ENCODE data around the gene ZFP36L2.

Gene ZFP36L2

GRCh38 chr2:43233218-43234212, 7.1 kb upstream of the ZFP36L2 start:
- TF ChIP-seq, protein P1, sequence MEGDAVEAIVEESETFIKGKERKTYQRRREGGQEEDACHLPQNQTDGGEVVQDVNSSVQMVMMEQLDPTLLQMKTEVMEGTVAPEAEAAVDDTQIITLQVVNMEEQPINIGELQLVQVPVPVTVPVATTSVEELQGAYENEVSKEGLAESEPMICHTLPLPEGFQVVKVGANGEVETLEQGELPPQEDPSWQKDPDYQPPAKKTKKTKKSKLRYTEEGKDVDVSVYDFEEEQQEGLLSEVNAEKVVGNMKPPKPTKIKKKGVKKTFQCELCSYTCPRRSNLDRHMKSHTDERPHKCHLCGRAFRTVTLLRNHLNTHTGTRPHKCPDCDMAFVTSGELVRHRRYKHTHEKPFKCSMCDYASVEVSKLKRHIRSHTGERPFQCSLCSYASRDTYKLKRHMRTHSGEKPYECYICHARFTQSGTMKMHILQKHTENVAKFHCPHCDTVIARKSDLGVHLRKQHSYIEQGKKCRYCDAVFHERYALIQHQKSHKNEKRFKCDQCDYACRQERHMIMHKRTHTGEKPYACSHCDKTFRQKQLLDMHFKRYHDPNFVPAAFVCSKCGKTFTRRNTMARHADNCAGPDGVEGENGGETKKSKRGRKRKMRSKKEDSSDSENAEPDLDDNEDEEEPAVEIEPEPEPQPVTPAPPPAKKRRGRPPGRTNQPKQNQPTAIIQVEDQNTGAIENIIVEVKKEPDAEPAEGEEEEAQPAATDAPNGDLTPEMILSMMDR (IDR thresholded peaks at IDR 0.05; ENCODE audit: low read depth, low read length) = no peak
- no peak overlapping the region for H3K4me3 ChIP-seq (ENCODE audit: low read depth, low read length)

GRCh38 chr2:43230951-43231827, 4.8 kb upstream of the ZFP36L2 start:
- no peak overlapping the region for H3K4me3 ChIP-seq (ENCODE audit: low read depth, low read length)
- TF ChIP-seq, protein P1 (IDR thresholded peaks at IDR 0.05; ENCODE audit: low read depth, low read length) = no peak

DNA sequence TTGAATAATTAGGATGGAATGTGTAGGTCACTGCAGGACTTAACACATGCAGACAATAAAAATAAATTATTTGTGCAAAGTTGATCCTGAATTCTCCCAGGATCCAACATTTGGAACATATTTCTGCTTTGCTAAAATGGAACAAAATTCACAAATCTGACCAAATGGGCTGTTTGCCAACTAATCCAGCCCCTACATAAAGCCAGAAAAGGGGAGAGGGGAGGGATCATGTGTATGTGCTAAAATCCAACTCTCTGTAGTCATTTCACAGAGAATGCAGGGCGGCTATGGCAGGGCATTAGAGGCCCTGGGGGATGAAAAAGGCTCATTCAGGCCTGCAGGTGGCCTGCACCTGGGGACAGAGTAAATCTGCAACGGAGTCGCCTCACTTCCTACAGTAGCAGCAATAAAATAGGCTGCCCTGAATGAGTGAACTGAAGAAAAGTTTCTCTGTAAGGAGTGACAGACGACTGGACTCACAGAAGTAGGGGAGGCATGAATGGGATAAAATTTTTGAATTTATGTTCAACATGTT, 4.0 kb upstream of the ZFP36L2 start:
- H3K4me3 ChIP-seq (ENCODE audit: low read depth, low read length) = no peak overlapping the region
- TF ChIP-seq, protein P1 (IDR thresholded peaks at IDR 0.05; ENCODE audit: low read depth, low read length) = no peak

DNA sequence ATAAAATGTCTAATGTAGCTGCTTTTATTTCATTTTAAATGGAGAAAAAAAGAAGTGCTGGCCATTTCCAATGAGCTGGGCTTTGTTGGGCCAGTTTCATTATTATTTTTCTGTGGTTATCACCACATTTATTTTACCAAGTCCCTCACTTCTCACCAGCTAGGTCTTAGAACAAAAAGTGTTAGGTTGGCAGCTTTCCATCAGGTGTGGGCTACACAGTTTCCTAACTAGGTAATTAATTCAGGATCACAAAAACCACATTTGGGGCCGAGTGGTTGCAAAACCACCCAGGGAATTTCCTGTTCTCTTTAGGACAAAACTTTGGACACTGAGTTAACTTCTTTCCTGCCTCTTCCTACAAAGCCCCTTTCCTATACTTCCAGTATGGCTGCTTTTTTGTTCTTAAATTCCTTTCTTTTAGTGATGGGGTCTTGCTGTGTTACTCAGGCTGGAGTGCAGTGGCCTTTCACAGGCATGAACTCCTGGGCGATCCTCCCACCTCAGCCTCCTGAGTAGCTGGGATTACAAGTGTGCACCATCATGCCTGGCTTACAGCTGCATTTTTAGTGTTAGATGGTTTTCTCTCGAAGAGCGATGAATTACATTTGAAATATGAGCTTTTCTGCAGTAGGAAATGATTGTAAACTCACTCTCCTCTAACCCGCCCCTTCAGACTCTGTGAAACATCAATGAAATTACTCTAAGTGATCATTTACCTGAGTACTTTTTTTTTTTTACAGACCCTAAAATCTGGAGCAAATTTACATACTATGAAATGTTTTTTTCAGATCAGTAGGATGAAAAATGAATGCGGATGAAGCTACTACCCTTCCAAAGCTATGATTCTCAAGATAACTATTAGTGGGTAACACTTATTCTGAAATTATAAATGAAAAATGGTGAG, 2.6 kb upstream of the ZFP36L2 start:
- TF ChIP-seq, protein P1 (IDR thresholded peaks at IDR 0.05; ENCODE audit: low read depth, low read length) = no peak
- no peak overlapping the region for H3K4me3 ChIP-seq (ENCODE audit: low read depth, low read length)

DNA sequence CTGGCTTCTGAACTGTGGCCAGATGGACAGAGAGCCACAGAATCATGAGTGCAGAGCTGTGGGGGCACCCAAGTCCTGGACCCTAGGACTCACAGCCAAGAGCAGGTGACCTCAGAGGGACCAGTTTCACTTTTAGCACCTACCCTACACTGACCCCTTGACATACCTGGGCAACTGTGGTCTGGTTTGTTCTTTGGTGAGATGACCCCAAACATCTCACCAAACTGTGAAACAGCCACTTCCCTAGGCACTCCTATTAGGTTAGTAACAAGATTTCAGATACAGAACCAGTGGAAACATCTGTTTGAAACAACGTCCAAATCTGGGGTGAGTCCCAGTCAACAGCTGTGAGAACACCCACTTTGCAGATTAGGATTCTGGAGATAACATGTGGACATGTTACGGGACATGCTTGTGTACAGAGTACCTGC, 1.9 kb upstream of the ZFP36L2 start:
- TF ChIP-seq, protein P1 (IDR thresholded peaks at IDR 0.05; ENCODE audit: low read depth, low read length) = no peak
- H3K4me3 ChIP-seq (ENCODE audit: low read depth, low read length) = peak overlapping the region; percentile 75

GRCh38 chr2:43227830-43228281, 1.4 kb upstream of the ZFP36L2 start:
- peak overlapping the region; percentile 75 for H3K4me3 ChIP-seq (ENCODE audit: low read depth, low read length)
- TF ChIP-seq, protein P1 (IDR thresholded peaks at IDR 0.05; ENCODE audit: low read depth, low read length) = peak; percentile 23; the same call in 1 of the 2 replicates
